HepG2 (cell line): ENCODE results near the gene NCAPD2. TPM values are rescaled to one million over a fixed set of nuclear protein-coding genes. Genes with fewer than 3 reads are reported as not detected.
A peak's percentile ranks its signal among the peaks of the same experiment; 100 is the strongest.

ENCODE experiments used
- CAMTA2 ChIP-seq: sonication (generic); formaldehyde crosslinking; IDR thresholded peaks from 2 replicates; pipeline ENCODE4 v1.4.0; 2020; ENCODE audit warnings: mild to moderate bottlenecking, missing genetic modification reagents, borderline replicate concordance
- CHD2 ChIP-seq: IDR thresholded peaks from 2 replicates; pipeline ENCODE4 v1.6.1; 2011; ENCODE audit warnings: low read depth, low read length, improper control_type of control experiment
- GABPB1 ChIP-seq: IDR thresholded peaks from 2 replicates; pipeline ENCODE4 v1.6.1; 2016; ENCODE audit warnings: mild to moderate bottlenecking, missing genetic modification reagents, moderate library complexity, missing compliant biosample characterization
- MEF2D ChIP-seq: sonication (generic); formaldehyde crosslinking; IDR thresholded peaks from 2 replicates; pipeline ENCODE4 v1.5.1; 2020; ENCODE audit warnings: mild to moderate bottlenecking, missing genetic modification reagents
- PCBP2 ChIP-seq: fragments of 200-400 bp; formaldehyde crosslinking; optimal IDR thresholded peaks from 2 replicates; pipeline ENCODE3; 2018; ENCODE audit warnings: low read length, low read depth; ENCODE audit not compliant: poor library complexity, severe bottlenecking
- ZFP1 ChIP-seq: IDR thresholded peaks from 2 replicates; pipeline ENCODE4 v1.6.1; 2016
- ZFP41 ChIP-seq: sonication (generic); formaldehyde crosslinking; IDR thresholded peaks from 2 replicates; pipeline ENCODE4 v1.4.0; 2020; ENCODE audit warnings: mild to moderate bottlenecking, missing genetic modification reagents, borderline replicate concordance
- ZNF20 ChIP-seq: sonication (generic); formaldehyde crosslinking; IDR thresholded peaks from 2 replicates; pipeline ENCODE4 v1.4.0; 2020; ENCODE audit warnings: mild to moderate bottlenecking, moderate library complexity, missing genetic modification reagents
- ZNF530 ChIP-seq: sonication (generic); formaldehyde crosslinking; IDR thresholded peaks from 2 replicates; pipeline ENCODE4 v1.5.0; 2020; ENCODE audit warnings: low read depth, mild to moderate bottlenecking, missing genetic modification reagents
- ZNF670 ChIP-seq: sonication (generic); formaldehyde crosslinking; IDR thresholded peaks from 2 replicates; pipeline ENCODE4 v1.8.0; 2022; ENCODE audit warnings: mild to moderate bottlenecking, missing genetic modification reagents, borderline replicate concordance
- ZNF724P ChIP-seq: sonication (generic); formaldehyde crosslinking; IDR thresholded peaks from 2 replicates; pipeline ENCODE4 v1.8.0; 2022; ENCODE audit warnings: missing genetic modification reagents, borderline replicate concordance
- polyA plus RNA-seq, 8 experiments: library from polyadenylated mRNA; depleted of rRNA in 3 of 8; stranded (reverse) in 7 of 8; unstranded in 1 of 8; fragments of >200 nt; fragmentation: Illumina TruSeq in 4 of 8; extraction: Trizol in 4 of 8; gene quantifications; 2 replicates each; pipeline versions ENCODE4 v1.2.1 to v1.2.3, GENCODE V29; 2011 to 2016; ENCODE audit warnings: low read depth in 4 of 8, missing spikeins in 1 of 8, mixed read lengths in 1 of 8; ENCODE audit not compliant: insufficient read depth in 1 of 8
- total RNA-seq, 5 experiments: library from RNA; depleted of rRNA; stranded (reverse); fragments of >200 nt; fragmentation: Illumina TruSeq; extraction: Trizol; gene quantifications; 2 replicates each; pipeline ENCODE4 v1.2.3, GENCODE V29; 2016; ENCODE audit warnings: low read depth in 1 of 5
- TF ChIP-seq, protein P1 (sequence below): sonication (generic); formaldehyde crosslinking; IDR thresholded peaks from 2 replicates; pipeline ENCODE4 v1.4.0; 2020; ENCODE audit warnings: mild to moderate bottlenecking, missing genetic modification reagents
- TF ChIP-seq, protein P2 (sequence below): sonication (generic); formaldehyde crosslinking; IDR thresholded peaks from 2 replicates; pipeline ENCODE4 v1.8.1; 2023; ENCODE audit warnings: mild to moderate bottlenecking, moderate library complexity, missing genetic modification reagents
- TF ChIP-seq, protein P3 (sequence below): sonication (generic); formaldehyde crosslinking; IDR thresholded peaks from 2 replicates; pipeline ENCODE4 v1.4.0; 2020; ENCODE audit warnings: mild to moderate bottlenecking, missing genetic modification reagents
- TF ChIP-seq, protein P4 (sequence below): sonication (generic); formaldehyde crosslinking; IDR thresholded peaks from 2 replicates; pipeline ENCODE4 v1.4.0; 2020; ENCODE audit warnings: missing genetic modification reagents, borderline replicate concordance
- TF ChIP-seq, protein P5 (sequence below): sonication (generic); formaldehyde crosslinking; IDR thresholded peaks from 2 replicates; pipeline ENCODE4 v1.4.0; 2020; ENCODE audit warnings: low read depth, mild to moderate bottlenecking, missing genetic modification reagents

NCAPD2 gene
- total and polyA plus RNA-seq, 2 of the 13 experiments (the other 11 are each of a cell fraction or from before 2014, with no cell fraction given): 51.1 to 65.6 TPM

DNA sequence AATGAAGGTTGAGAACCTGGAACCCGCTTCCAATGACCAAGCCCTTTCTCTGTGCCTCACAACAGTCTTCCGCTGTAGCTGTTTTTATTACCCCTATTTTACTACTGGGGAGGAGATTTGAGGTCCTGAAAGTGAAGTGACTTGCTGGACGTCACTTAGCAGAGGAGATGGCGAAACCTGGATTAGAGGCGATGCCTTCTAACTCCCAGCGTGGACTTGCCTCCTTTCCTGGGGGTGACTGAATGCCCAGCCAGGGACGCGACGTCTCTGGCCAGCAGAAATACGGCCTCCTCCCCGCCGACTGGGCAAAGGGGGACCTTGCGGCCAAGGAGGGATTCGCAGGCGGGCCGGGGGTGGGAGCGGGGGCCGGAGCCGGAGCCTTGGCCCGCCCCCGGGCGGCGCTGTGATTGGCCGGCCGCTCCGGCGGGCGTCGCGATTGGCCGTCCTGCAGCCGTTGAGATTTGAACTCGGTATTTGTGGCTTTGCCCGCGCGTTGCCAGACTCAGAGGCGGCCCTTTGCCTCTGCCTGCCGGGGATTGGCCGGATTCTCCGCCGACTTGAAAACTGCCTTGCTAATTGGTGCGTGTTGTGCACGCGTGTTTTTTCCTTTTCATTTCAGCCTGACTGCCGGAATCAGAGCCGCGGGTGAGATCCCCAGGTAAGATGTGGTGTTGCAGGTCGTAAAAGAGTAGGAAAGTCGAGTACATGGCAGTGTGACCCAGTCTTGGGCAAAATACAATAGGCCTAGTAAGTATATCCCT, at the start of gene NCAPD2 (continued):
- TF ChIP-seq, protein P1, sequence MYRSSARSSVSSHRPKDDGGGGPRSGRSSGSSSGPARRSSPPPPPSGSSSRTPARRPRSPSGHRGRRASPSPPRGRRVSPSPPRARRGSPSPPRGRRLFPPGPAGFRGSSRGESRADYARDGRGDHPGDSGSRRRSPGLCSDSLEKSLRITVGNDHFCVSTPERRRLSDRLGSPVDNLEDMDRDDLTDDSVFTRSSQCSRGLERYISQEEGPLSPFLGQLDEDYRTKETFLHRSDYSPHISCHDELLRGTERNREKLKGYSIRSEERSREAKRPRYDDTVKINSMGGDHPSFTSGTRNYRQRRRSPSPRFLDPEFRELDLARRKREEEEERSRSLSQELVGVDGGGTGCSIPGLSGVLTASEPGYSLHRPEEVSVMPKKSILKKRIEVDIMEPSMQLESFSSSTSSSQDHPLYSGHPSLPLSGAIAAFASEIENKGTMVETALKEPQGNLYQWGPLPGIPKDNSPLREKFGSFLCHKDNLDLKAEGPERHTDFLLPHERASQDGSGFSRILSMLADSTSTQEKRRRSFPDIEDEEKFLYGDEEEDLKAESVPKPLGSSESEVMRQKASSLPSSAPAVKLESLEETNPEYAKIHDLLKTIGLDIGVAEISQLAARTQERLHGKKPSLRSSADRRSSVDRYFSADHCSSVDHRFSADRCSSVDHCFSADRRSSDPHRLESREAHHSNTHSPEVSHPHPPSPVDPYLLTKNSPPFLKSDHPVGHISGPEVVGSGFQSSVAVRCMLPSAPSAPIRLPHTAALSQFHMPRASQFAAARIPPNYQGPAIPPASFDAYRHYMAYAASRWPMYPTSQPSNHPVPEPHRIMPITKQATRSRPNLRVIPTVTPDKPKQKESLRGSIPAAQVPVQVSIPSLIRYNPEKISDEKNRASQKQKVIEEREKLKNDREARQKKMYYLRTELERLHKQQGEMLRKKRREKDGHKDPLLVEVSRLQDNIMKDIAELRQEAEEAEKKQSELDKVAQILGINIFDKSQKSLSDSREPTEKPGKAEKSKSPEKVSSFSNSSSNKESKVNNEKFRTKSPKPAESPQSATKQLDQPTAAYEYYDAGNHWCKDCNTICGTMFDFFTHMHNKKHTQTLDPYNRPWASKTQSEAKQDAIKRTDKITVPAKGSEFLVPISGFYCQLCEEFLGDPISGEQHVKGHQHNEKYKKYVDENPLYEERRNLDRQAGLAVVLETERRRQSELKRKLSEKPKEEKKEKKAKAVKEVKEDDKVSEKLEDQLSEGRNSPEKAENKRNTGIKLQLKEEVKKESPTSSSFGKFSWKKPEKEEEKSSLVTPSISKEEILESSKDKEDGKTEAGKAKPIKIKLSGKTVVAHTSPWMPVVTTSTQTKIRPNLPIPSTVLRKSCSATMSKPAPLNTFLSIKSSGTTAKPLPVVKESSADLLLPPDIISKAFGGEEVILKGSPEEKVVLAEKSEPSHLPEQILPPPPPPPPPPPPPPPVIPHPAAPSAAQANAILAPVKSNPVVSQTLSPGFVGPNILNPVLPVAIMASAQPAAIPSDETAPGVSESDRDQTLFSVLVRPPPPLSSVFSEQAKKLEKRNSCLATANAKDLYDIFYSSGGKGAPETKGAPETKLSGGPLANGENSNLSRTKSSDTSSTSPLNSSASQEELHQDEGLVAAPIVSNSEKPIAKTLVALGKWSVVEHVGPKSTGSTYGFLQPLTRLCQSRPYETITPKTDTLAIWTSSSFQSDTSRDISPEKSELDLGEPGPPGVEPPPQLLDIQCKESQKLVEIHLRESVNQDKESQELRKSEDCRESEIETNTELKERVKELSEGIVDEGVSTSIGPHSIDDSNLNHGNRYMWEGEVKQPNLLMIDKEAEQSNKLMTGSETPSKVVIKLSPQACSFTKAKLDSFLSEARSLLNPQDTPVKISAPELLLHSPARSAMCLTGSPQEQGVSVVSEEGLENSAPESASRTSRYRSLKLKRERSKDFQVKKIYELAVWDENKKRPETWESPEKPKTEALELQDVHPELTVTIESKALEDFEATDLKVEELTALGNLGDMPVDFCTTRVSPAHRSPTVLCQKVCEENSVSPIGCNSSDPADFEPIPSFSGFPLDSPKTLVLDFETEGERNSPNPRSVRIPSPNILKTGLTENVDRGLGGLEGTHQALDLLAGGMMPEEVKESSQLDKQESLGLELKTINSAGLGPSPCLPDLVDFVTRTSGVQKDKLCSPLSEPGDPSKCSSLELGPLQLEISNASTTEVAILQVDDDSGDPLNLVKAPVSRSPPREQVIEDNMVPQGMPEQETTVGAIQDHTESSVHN (CRISPR knock-in tag): no peak
- TF ChIP-seq ZNF670 (CRISPR knock-in tag) (0 out of 2 replicates have a peak, but pooled peaks have one; percentile 39), ZNF20 (CRISPR knock-in tag) (no peak), ZNF530 (CRISPR knock-in tag) (no peak), GABPB1 (CRISPR knock-in tag) (peak; percentile 56; the same call in 1 of the 2 replicates), MEF2D (CRISPR knock-in tag) (no peak; the same call in 1 of the 2 replicates), CHD2 (no peak), ZNF724P (0 out of 2 replicates have a peak, but pooled peaks have one; percentile 14), ZFP1 (CRISPR knock-in tag) (no peak; the same call in 1 of the 2 replicates), PCBP2 (no peak), ZFP41 (CRISPR knock-in tag) (no peak), CAMTA2 (CRISPR knock-in tag) (no peak)
- TF ChIP-seq, protein P2, sequence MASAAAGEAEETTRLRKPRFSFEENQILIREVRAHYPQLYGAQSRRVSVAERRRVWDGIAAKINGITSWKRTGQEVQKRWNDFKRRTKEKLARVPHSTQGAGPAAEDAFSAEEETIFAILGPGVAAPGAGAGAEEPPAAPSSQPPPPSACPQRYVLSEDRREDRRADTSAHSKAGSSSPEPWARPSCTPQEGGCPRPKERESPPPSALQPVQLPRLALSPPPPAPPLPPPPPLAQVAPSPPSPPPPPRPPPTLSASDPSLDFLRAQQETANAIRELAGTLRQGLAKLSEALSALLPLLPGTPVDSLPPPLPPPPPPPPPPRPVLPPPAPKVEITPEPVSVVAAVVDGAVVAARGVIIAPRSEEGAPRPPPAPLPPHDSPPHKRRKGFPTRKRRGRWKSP (CRISPR knock-in tag): peak; percentile 11; the same call in 1 of the 2 replicates
- TF ChIP-seq, protein P3, sequence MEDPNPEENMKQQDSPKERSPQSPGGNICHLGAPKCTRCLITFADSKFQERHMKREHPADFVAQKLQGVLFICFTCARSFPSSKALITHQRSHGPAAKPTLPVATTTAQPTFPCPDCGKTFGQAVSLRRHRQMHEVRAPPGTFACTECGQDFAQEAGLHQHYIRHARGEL: no peak
- TF ChIP-seq, protein P4, sequence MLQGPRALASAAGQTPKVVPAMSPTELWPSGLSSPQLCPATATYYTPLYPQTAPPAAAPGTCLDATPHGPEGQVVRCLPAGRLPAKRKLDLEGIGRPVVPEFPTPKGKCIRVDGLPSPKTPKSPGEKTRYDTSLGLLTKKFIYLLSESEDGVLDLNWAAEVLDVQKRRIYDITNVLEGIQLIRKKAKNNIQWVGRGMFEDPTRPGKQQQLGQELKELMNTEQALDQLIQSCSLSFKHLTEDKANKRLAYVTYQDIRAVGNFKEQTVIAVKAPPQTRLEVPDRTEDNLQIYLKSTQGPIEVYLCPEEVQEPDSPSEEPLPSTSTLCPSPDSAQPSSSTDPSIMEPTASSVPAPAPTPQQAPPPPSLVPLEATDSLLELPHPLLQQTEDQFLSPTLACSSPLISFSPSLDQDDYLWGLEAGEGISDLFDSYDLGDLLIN (CRISPR knock-in tag): peak; percentile 90; the same call in 1 of the 2 replicates
- TF ChIP-seq, protein P5, sequence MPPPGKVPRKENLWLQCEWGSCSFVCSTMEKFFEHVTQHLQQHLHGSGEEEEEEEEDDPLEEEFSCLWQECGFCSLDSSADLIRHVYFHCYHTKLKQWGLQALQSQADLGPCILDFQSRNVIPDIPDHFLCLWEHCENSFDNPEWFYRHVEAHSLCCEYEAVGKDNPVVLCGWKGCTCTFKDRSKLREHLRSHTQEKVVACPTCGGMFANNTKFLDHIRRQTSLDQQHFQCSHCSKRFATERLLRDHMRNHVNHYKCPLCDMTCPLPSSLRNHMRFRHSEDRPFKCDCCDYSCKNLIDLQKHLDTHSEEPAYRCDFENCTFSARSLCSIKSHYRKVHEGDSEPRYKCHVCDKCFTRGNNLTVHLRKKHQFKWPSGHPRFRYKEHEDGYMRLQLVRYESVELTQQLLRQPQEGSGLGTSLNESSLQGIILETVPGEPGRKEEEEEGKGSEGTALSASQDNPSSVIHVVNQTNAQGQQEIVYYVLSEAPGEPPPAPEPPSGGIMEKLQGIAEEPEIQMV (CRISPR knock-in tag): 0 out of 2 replicates have a peak, but pooled peaks have one; percentile 17
